Stimulated activated CD8-positive, alpha-beta memory T cell treated with anti-CD3 and anti-CD28 coated beads, Interleukin-4, amount 100 ng/mL, for 1 hour (primary cell): ENCODE data around the gene IP6K2.

ENCODE experiments used
- DNase-seq, 2 donors: peaks; one replicate each; pipeline ENCODE4 v3.0.0-alpha.2; 2020; ENCODE audit warnings: low read depth in 2 of 2, low spot score in 1 of 2

IP6K2 gene

GRCh38 chr3:48674505-48674904 is 42.5 kb downstream of the IP6K2 start:
- DNase-seq, result no peak

GRCh38 chr3:48672522-48672921 is 44.5 kb downstream of the IP6K2 start:
- no peak for DNase-seq

GRCh38 chr3:48664929-48665328 is 52.1 kb downstream of the IP6K2 start:
- no peak for DNase-seq

- no peak for DNase-seq
These were observed 52.7 kb downstream of the IP6K2 start for GRCh38 chr3:48664313-48664644.

- DNase-seq, result peak; percentile 42 to 76
These were observed 53.3 kb downstream of the IP6K2 start for GRCh38 chr3:48663489-48664312.

- peak in 1 of 2 donors; percentile 17 for DNase-seq
These were observed 54.1 kb downstream of the IP6K2 start, which contains the start of gene CELSR3 for GRCh38 chr3:48662753-48663488. Gene CELSR3 (minus strand): TSS chr3:48662886. CDS start chr3:48662634, 252 bp downstream.

GRCh38 chr3:48662145-48662752 is 54.8 kb downstream of the IP6K2 start:
- DNase-seq, result no peak

- peak; percentile 44 to 61 for DNase-seq
These were observed 55.4 kb downstream of the IP6K2 start for GRCh38 chr3:48661501-48662144.

GRCh38 chr3:48660800-48661400 is 56.1 kb downstream of the IP6K2 start:
- DNase-seq, result no peak

GRCh38 chr3:48656841-48657281 is 60.2 kb downstream of the IP6K2 start:
- no peak for DNase-seq

- DNase-seq, result peak; percentile 64 to 72
These were observed 60.8 kb downstream of the IP6K2 start for GRCh38 chr3:48656061-48656840.

- peak in 1 of 2 donors; percentile 27 for DNase-seq
These were observed 61.4 kb downstream of the IP6K2 start for GRCh38 chr3:48655606-48656005.

GRCh38 chr3:48655063-48655462 is 62.0 kb downstream of the IP6K2 start:
- DNase-seq, result no peak

- no peak for DNase-seq
These were observed 63.9 kb downstream of the IP6K2 start for GRCh38 chr3:48652923-48653715.

GRCh38 chr3:48651771-48652170 is 65.2 kb downstream of the IP6K2 start:
- DNase-seq, result no peak

- no peak for DNase-seq
These were observed 66.3 kb downstream of the IP6K2 start for GRCh38 chr3:48650723-48651122.

- DNase-seq, result no peak
These were observed 68.7 kb downstream of the IP6K2 start for GRCh38 chr3:48648188-48648850.

- no peak for DNase-seq
These were observed 69.3 kb downstream of the IP6K2 start for GRCh38 chr3:48647714-48648113.
